OCI-LY3 (cell line): ENCODE results near the gene PRH2.

Experiments used
- EZH2phosphoT487 ChIP-seq: fragments of 200-600 bp; shearing (Covaris generic); IDR thresholded peaks from 2 replicates; pipeline ENCODE4 v1.6.1; 2018; ENCODE audit warnings: antibody characterized with exemption, mixed run types, low read depth
- TF ChIP-seq, protein P1 (sequence below): fragments of 200-600, 300-600 bp; sonication (generic); IDR thresholded peaks from 2 replicates; pipeline ENCODE4 v1.5.1; 2014; ENCODE audit warnings: antibody characterized with exemption, low read length, low read depth

DNA sequence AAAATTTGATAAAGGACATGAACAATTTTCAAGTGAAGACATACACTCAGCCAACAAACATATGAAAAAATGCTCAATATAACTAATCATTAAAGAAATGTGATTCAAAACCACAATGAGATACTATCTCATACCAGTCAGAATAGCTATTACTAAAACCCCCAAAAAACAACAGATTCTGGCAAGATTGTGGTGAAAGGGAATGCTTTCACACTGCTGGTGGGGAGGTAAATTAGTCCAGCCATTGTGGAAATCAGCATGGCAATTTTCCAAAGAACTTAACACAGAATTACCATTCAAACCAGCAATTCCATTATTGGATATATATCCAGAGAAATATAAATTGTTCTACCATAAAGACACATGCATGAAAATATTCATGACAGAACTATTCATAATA is 28.7 kb downstream of the PRH2 start:
- TF ChIP-seq, protein P1, sequence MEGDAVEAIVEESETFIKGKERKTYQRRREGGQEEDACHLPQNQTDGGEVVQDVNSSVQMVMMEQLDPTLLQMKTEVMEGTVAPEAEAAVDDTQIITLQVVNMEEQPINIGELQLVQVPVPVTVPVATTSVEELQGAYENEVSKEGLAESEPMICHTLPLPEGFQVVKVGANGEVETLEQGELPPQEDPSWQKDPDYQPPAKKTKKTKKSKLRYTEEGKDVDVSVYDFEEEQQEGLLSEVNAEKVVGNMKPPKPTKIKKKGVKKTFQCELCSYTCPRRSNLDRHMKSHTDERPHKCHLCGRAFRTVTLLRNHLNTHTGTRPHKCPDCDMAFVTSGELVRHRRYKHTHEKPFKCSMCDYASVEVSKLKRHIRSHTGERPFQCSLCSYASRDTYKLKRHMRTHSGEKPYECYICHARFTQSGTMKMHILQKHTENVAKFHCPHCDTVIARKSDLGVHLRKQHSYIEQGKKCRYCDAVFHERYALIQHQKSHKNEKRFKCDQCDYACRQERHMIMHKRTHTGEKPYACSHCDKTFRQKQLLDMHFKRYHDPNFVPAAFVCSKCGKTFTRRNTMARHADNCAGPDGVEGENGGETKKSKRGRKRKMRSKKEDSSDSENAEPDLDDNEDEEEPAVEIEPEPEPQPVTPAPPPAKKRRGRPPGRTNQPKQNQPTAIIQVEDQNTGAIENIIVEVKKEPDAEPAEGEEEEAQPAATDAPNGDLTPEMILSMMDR: no peak
- TF ChIP-seq EZH2phosphoT487: no peak
